Stimulated activated CD4-positive, alpha-beta T cell treated with anti-CD3 and anti-CD28 coated beads, Interleukin-4, amount 100 ng/mL, for 4 hours (primary cell): ENCODE data around the gene APOL4.
"Not testable (repeated sequence)": the region's sequence is repeated elsewhere in the genome, so short reads cannot be mapped to it uniquely, and the experiment has no call there.

Experiments
- DNase-seq, 2 experiments: peaks; one replicate each; pipeline ENCODE4 v3.0.0-alpha.2; 2020

Gene APOL4

DNA sequence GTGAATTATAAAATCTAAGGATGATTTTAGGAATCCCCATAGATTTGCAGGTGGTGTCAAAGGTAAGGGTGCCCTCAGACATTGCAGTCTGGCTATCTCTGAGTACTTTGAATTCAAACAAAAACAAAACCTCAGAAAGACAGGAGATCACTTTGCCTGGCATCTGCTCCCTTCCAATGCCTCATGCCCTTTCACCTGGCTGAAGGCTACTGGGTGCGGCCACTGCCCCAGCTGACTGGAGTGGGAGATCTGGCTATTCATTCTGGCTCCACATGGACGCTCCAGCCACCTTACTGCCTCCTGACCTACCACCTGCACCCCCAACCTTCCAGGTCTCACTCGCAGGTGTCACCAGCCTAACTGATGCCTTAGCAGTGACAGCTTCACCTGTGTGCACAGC lies 28.0 kb upstream of the APOL4 start:
- not testable (repeated sequence) for DNase-seq

DNA sequence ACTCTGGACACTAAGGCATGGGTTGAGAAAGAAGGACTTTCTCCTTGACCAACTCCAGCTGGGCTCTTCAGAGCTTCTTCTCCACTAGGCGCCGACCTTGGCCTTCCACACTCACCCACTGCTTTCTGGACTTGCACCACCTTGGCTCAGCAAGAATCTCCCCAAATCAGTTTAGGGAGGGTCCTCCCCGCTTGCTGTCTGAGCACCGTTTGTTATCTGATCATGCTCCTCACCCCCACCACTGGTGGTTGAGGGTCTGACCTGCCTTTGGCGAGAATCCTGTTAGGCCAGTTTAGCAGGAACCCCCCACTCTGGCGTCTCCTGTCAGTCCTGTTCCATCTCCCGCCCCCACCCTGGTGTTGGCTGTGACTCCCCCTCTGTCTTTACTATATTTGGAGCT lies 27.3 kb upstream of the APOL4 start:
- DNase-seq = no peak

DNA sequence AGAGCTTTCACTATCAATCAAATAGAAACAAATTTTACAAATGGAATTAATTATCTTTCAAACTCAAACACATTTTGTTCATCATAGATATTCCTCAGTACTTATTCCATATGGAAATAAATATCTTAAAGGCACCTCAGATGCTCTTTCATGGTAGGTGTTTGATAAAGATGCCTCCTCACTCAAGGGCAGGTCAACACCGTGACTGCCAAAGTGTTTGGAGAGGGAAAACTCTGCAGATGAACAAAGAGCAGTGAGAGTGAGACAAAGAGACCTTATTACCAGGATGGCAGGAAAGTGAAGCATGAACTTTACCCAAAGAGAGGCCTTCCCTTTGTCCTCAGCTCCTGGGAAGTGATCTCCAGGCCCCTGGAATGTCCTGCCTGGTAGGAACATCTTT lies 26.8 kb upstream of the APOL4 start:
- DNase-seq = not testable (repeated sequence)

DNA sequence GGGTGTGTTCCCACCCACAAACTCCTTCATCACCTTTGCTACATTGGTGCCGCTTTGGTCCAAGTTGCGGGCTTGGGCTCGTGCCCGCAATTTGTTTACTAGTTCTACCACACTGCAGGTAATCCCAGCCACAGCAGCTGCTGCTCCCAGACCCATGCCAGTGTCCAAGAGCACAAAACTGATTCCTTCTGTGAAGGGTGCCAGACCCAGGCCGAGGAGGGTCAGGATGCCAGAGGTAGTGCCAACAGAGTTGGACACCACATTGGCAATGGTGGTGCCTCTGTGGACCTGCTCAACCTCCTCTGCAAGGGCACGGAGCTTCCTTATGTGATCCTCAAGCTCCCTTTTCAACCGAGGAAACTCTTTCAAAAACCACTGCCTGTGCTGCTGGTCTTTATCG lies 26.2 kb upstream of the APOL4 start:
- DNase-seq = no peak

DNA sequence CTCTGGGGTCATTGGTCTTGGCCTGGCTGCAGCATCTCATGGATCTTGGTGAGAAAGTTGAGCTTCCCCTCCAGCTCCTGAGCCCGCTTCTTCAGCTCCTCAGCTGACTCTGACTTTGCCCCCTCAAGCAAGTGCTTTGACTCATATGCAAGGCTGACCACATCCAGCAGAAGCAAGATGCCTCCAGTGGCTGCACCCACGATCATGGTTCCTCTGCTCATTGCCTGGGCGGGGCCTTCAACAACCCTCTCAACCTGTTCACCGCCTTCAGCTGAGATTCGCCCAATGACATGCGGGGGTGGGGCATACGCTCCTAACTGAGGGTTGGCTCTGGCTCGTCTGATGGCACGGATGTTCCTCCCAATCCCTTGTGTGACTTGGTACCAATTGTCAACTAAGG lies 25.8 kb upstream of the APOL4 start:
- DNase-seq = no peak

DNA sequence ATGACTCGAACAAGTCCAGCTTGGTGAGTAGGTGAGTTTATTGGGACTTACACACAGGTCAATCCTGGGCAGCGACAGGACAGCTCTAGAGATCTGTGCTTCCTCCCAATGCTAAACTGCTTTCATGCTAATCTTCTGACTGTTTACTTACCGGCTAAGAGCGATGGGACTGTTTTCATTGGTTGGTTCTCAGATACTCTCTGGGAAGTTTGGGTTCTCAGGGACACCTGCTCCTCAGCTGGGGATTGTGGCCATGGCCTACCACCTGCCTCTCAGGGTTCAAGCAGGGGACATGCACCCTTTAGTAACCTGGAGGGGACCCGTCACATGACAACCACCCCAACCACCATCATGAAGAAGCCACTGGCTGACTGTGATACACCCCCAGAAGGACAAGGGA lies 24.6 kb upstream of the APOL4 start:
- DNase-seq = no peak

DNA sequence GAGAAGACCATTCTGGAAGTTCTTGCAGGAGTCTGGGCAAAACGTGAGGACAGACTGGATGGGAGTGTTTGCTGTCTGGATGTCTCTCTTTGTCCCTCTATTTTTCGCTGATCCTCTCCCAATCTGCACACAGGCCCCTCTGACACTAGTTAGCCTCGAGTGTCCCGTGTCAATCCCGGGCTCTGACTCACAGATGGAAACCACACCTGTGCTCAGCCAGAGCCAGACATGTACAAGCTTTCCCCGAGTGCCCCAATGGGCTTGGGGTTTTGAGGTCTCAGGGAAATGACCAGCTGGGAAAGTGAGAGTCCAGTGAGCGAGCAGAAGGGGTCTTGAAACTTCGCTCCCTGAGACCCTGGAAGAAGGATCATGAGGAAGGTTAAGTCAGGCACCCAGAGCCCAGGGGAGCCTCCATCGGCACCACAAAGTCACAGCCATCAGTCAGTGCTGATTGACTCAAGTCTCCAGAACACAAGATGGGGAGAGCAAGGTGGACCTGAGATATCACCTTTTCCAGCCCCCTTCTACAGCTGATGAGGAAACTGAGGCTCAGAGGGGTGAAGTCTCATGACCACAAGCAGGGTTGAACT lies 23.8 kb upstream of the APOL4 start:
- DNase-seq = no peak

DNA sequence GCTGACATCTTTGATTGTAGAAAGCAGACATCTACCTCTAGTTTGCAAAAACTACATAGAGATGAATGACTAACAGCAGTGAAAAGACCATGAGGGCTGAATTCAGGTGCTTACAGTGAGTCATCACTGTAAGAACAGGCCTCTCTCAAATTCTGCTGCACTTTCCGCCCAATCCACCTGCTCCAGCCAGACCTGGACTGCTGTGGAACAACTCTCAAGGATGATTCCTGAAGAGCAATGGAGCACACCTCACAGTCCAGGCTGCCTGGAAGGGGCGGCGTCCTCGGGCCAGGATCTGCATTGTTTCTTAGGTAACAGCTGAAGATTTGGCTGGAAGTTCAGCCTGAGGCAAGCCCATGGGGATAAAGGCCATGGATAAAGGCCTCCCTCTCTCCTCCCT lies 22.6 kb upstream of the APOL4 start:
- no peak for DNase-seq

DNA sequence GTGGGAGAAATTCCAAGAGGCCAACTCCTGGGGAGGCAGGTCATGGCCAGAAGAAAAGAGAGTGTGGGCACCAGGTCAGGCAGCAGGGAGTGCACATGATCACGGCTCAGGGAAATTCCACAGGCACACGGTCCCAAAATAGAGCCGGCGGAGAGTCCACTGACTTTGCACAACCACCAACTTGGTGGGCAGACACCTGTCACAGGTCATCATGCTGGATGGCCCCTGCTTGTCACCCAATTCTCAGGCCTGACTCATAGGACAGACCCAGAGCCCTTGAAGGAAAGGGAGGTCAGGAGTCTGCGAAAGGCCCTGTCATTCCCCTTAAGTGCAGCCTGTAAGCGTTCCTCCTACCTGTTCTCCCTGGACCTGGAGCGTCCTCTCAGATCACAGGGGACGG lies 21.9 kb upstream of the APOL4 start:
- no peak for DNase-seq

DNA sequence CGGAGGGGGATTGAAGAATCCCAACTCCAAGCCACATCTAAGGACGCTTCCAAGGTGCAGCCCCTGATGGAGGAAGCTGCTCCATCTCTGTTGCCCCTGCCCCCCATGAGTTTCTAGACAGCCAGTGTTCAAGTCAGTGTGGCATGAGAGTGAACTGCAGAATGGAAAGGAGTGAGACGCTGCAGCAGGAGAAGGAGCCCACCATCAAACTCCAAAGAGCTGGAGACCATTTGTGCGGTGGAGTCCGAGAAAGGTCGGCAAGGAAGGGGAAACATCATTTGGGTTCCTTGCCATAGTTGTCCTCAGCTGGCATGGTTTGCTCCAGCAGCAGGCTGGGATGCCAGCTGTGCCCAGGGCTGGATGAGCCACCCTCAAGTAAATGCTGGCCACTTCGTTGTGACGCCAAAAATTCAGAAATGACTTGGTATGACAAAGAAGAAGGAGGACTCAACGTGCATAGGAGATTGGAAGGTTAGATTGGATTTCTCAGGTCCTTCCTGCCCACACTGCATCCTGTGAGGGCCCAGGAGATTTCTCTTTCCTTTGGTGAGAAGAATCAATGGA lies 21.4 kb upstream of the APOL4 start:
- DNase-seq = no peak

DNA sequence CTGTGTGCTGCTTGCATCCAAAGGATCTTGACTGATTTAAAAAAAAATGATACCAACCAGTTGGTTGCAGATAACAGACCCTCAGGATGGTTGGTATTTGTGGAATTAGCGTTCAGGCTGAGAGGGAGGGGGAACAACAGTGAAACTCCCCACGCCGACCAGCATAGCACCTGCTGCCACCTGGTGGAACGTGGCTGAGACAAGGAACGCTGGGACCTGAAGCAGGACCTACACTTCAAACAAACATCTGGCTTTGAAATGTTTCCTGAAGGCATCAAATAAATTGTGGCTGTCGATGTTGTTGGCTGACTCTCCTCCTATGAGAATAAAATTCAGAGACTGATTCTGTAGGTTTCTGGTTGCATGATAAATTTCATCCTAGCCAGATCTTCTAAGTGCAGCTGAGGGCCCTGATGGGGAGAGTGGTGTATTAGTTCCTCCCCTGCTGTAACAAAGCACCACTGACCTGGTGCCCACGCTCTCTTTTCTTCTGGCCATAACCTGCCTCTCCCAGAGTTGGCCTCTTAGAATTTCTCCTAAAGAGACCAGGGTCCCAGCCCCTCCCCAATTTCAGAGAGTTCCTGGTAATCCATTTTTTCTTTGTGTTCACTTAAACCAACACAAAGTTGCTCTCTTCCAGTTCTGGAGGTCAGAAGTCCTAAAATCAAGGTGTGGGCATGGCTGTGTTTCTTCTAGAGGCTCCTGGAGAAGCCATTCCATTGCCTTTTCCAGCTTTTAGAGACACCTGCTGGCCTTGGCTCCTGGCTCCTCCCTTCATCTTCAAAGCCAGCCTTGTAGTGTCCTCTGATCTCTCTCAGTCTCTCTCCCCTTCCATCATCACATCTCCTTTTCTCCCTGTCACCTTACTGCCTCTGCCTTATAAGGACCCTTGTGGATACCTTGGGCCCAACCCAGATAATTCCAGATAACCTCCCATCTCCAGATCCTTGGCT lies 20.5 kb upstream of the APOL4 start:
- peak; percentile 39 to 43 for DNase-seq

DNA sequence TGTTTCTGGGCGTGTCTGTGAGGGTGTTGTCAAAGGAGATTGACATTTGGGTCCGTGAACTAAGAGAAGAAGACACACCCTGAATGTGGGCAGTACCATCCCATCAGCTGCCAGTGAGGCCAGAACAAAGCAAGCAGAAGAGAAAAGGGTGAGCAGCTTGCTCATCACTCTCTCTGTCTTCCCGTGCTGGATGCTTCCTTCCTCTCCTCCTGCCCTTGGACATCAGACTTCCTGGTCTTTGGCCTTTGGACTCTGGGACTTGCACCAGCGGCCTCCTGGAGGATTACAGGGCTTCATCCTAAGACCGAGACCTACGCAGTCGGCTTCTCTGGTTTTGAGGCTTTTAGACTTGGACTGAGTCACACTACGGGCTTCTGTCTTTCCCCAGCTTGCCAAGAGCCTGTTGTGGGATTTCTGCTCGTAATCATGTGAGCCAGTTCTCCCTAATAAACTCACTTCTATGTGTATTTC lies 18.9 kb upstream of the APOL4 start:
- no peak for DNase-seq

DNA sequence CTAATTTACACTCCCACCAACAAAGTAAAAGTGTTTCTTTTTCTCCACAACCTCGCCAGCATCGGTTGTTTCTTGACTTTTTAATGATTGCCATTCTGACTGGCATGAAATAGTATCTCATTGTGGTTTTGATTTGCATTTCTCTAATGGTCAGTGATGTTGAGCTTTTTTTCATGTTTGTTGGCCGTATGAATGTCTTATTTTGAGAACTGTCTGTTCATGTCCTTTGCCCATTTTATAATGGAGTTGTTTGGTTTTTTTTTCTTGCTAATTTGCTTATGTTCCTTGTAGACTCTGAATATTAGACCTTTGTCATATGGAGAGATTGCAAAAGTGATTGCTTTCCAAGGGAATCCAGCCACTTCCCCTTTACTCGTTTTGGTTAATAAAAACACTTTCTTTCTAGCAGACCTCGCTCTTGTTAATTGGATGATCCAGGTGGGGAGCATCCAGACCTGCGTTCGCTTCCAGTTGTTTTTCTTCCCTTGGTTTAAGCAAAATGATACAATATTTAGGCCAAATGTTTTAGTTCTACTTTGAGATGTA lies 17.1 kb upstream of the APOL4 start:
- DNase-seq = no peak

DNA sequence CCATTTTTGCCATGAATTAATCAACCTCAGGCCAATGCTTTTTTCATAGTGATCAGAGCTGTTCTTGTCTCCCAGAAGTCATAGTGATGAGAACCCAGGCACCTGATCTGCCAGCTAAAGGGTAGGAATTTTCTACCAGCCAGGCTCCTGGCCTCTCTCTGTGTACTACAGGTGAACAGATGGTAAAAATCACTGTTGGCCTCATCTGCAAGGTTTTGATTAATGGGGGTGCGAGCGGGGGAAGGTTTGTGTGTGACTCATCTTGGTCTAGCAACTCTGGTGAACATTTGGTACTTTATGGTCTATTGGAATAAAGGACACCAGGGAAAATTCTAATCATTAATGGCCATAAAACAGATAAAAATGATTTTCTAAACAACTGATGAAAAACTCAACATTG lies 14.4 kb upstream of the APOL4 start:
- DNase-seq = no peak

DNA sequence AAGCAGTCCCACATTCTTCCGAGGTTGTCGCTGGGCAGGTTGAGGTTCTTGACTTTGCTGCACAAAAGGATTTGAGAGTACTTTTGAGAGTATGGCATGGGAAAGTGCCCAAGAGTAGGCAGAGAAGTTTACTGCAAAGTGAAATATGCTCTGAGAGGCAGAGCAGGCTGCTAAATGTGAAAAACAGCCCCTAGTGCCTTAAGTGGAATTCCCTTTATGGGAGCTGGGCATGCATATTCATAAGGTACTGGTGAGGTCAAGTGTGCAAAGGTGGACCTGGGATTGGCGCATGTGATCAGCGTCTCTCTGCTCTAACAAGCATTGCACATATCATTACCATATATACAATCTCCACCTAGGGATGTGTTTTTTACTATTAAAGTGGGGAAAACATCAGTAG lies 12.0 kb upstream of the APOL4 start:
- no peak for DNase-seq

DNA sequence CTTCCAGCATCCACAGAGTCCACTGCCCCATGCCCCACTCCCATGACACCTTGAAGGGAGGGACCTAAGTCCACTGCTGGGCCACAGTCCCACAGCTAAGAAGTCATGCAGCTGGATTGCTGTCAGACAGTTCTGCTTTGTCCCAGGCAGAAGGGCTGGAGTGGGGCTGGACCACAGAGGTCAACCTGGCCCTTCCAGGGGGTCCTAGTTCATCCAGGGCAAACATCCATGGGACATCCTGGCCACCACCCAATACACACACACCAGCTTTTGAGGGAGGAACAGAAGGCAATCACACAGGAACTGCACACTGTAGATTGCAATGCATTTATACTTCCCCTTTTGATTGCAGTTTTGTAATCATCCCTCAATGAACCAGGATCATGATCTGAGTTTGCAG lies 11.3 kb upstream of the APOL4 start:
- DNase-seq = no peak

DNA sequence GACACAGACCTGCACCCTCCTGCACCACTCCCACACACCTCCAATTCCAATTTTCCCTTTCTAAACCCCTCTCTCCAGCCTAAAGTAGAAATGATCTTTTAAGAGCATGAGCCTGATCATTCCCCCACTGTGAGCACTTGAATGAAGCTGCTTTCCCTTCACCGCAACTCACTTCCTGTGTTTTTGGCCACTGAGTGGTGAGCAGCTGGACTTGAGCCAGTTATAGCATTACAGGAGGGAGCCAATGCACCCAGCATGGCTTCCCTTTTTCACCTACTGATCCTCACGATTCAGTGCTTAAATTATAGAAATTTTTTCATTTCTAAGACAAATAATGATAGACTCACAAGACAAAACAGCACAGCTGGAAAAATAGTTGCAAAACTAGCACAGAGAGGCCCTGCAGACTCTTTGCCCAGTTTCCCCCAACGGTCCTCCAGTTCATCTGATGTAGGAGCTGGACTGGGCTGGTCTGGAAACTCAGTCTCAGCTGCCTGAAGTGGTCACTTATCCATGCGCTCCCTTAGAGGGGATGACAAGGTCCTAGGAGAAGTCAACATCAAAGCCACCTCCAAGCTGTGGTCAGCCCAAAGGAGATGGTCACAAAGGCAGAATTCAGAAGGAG lies 9.7 kb upstream of the APOL4 start:
- no peak for DNase-seq

DNA sequence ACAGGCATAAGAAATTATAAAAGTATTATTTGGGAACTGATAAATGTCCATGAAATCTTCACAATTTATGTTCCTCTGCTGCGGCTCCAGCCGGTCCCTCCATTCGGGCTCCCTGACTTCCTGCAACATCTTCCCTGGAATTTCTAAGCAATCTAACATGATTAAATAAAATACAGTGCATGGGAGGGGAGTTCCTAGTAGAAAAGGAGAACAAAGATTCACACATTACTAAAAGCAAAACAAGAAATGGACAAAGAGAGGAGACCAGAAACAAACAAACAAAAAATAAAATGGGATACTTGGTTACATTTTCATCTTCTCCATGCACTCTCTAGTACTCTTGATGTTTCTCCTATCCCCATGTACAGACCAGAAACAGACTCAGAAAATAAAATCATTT lies 8.6 kb upstream of the APOL4 start:
- no peak for DNase-seq

DNA sequence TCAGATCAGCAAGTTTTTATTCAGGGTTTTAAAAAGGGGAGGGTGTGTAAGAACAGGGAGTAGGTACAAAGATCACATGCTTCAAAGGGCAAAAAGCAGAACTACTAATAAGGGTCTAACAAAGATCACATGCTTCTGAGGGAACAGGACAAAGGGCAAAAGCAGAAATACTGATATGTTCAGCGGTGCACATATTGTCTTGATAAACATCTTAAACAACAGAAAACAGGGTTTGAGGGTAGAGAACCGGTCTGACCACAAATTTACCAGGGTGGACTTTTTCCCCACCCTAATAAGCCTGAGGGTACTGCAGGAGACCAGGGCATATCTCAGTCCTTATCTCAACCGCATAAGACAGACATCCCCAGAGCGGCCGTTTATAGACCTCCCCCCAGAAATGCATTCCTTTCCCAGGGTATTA lies 7.9 kb upstream of the APOL4 start:
- DNase-seq = not testable (repeated sequence)

DNA sequence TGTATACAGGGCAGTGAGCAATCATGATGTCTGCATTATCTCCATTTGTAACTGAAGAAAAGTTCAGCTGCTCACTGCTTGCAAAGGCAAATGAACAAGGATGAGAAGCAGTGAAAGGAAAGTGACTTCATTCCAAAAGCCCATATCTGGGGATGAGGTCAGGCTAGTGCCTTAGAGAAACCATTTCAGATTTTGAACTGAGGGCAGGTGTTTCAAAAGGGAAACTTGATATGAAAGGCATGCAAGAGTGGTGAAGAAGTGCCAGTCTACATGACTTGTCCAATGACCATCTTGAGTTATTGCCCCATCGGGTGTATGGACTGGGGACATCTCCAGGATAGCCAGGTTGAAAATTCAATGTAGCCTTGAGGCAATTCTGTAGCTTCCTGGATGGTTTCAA lies 7.3 kb upstream of the APOL4 start:
- no peak for DNase-seq

DNA sequence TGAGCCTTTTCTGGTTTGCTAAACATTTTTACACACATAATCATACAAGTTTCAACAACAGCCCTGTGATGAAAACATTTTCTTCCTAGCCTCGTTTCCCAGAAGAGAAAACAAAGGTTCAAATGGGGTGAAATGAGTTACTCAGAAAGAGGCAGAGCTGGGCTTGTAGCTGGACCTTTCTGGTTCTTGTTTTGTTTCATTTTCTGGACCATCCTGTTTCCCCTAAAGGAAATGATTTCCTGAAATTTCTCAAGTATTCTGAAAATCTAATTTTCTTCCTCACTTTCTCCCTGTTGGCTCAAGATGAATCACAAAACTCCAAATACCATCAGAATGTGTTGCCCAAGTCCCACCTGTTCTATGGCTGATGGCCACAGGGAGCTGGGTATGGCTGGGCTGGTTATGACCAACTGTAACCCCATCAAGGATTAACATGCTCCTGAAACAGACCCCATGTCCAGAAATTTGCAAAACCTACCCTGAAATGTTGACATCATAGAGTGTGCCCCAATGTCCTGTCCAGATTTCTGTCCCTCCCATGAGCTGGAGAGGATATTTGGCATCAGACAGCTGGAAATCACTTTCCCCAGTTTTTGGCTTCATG lies 6.7 kb upstream of the APOL4 start:
- DNase-seq = no peak

DNA sequence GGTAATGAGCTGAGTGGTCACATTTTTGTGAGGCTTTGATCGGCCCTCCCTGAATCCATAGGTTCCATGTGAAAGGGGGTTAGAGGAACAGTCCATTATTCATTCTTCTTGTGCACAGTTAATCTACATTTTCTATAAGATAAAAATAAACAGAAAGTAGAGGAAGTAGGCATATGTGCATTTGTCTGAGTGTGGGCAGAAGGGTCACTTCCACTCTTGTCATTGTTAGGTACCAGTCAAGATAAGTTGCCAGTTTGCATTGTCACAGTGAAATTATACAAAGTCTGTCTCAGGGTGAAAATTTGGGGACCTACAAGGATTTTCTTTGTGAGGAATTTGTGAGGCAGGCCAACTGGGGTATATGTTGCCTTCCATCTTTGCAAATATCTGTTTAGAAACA lies 4.6 kb upstream of the APOL4 start:
- DNase-seq = no peak

DNA sequence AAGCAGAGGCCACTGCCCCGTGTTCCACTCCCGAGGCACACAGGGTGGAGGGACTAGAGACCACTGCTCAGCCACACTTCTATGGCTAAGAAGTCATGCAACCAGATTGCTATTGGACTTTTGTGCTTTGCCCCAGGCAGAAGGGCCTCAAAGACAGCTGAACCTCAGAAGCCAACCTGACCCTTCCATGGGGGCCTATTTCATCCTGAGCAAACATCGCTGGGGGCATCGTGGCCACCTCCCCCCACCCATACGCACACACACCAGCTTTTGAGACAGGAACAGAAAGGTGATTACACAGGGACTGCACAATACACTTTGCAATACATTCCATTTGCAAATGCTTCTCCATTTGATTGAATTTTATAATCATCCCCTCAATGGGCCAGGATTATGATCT lies 4.0 kb upstream of the APOL4 start:
- not testable (repeated sequence) for DNase-seq
